ENCODE results near the gene DGUOK.

DGUOK gene

DNA sequence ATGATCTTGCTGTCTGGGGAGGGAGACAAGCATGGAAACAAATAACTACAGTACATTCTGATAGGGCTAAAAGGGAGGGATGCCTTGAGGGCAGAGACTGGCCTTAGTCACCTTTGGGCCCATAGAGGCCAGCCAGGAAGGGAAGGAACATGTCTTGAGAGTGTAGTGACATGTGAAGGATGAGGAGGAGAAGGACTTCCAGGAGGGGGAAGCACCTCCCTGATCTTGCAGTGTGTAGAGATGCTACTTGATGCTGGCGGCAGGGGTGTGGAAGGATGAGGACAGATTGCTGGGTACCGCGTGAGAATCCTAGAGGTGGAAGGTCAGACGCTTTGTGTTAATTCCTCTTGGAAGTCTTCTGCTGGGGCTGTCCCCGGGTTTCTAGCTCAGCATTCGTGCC is 71.1 kb downstream of the DGUOK start:
- peak in 1 of 51 donors; percentile 48 for DNase-seq

DNA sequence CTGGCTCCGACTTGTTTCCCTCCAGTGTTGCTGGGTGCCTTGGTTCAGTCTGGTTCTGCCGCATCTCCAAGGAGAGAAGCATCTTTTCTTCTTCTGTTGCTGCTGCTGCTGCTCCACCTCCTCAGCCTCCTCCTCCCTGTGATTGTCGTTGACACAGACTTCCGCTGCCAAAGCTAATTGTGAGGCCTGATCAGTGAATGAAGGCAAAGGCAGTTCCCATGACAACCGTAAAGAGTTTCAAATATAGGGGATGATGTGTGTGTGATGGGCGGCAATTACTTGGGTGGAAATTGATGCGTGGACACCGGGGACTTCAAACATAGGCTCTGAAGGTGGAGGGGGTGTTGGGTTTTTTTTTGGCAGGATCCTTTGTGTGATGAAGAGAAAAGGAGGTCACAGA is 71.8 kb downstream of the DGUOK start:
- peak in 10 of 51 donors; percentile 22 to 75 (median 50) for DNase-seq

DNA sequence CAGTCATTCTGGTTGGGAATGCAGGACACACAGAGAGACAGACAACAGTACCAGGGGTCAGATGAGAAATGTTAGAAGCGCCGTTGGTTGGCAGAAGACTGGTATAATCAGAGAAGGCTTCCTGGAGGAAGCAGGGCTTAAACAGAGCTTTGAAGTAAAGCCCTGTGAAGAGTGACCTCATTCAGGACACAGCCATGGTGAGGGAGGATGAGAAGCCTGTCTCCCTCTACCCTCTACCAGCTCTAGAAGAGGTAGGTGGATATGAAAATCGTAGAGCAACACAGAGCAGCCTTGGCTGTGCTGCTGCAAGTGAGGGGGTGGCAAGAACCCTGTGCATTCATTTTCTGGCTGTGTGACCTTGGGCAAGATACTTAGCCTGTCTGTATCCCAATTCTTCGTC is 72.3 kb downstream of the DGUOK start:
- no peak for DNase-seq

DNA sequence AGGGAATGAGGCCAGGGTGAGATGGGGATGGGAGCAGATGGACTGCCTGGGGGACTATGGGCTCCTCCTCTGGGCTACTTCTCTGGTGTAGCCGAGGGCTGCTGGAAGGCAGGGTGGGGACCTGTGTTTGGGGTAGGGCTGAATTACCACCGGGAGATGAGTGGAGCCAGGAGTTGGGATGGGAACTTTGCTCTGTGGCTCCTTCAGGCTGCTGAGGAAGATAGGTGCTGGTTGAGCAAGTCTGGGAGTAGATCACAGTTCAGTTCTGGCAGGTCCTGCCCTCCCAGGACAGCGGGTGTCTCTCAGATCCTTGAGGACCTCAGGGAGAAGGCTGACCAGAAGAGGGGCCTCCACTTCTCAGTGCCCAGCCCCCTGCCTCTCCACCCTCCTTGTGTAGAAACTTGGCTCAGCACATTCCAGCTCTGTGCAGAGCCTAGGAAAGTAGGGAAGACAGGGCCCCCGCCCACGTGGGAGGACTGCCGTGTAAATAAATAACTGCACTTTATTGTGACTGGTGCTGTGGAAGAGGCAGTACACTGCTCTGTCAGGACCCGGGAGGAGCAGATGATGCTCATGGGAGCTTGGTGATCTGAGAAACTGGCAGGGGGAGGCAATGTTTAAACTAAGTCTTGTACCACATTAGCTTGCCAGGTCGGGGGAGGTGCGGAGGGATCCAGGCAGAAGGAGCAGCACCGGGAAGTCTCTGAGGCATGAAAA is 73.4 kb downstream of the DGUOK start:
- DNase-seq = peak in 2 of 51 donors; percentile 42 to 77

DNA sequence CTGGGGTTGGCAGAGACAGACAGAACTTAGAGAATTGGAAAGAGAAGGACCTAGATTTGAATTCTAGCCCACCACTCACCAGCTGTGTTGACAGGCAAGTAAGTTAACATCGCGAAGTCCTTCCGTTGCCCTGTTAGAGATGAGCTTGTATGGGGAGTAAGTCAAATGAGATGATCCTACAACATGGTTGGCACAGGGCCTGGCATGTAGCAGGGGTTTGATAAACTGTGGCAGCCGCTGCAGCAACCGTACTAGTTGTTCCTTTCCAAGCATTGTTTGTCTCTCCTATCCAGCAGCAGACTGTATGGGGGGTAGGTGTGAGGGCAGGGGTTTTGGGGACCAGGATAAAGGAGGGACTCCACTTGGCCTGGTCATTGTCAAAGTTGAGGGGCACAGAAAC is 74.0 kb downstream of the DGUOK start:
- no peak for DNase-seq

DNA sequence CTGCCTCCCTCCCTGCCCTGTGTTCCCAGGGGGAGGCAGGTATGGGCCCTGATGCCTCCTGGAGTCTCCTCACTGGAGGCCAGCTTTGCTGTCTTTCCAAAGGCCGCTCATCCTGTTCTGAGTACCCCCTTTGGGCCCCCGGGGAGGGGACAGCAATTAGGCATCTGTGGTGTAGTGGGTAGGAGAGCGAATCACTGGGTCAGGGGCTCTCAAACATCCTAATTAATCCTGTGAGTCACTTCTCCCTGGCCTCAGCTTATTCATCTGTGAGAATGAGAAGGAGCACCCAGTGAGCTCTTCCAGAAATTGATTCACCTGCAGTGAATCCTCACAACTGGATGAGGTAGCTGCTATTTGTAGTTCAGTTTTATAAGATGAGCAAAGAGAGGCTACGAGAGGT is 74.4 kb downstream of the DGUOK start:
- DNase-seq = peak in 1 of 51 donors; percentile 25

DNA sequence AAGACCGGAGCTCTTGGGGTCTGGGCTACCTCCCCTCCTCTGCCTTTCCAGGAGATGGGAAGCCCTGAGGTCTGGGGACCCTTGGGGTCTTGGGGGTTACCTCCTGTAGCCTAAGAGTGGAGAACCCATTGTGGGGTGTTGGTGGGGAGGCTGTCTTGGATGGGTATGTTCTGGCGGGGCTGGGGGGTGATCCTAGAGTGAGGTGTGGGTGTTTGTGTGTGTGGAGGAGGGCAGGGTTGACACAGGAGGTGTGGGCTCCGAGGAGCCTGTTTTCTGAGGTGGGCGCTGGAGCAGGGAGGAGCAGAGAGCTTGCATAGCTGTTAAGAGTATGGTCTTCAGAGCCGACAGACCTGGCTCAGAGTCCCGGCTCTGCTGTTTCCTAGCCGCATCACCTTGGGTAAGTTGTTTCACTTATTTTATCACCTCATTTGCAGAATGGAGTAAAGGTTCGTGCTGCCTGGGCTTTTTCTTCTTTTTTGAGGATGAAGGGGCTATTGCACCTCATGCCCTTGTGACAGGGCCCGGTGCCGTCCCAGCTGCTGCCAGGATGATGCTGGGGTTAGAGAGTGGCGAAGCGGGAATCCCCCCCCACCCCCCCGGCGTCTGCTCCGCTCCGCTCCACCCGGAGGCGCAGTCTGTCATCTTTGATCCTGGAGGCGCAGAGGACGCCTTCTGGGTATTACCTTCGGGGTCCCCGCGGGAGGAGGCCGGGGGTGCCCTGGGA is 75.3 kb downstream of the DGUOK start:
- no peak for DNase-seq

DNA sequence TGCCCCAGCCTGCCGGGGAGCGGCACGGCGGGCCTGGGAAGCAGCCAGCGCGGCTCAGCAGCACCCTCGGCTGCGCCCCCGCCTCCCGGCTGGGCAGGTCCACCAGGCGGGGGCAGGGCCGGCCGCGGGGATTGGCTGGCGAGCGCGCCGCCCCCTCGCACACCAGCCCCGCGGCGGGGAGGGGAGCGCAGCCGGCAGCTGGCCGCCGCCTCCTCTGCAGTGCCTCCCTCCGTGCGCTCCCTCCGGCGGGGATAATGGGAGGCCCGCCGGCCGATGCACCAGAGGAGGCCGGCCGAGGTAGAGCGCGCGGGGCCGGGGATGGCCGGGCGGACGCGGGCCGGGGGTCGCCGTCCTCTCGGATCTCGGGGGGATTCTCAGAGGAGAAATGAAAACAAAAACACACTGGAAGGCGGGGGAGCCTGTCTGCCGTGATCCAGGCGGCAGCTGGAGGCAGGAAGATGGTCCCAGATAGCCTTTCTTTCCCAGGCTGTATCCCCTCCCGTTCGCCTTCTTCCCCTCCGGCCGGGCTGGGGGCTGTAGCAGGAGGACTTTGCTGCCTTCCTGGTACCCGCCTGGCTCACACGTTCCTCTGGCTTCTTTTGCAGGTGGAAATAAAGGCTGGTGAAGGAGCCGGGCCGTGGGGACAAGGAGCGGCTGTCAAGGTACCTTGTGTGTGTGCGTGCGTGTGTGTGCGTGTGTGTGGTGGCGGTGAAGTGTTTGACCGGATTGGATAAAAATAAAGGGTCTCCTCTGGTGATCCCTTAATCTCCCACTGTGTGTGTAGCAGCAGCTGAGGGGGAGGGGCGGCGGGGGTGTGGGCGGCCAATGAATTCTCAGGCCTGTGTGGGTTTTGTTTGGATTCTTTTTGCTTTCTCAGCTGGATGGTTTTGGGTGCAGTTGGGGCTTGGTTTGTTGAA is 76.1 kb downstream of the DGUOK start:
- DNase-seq = peak in 48 of 51 donors; percentile 42 to 96 (median 82)

DNA sequence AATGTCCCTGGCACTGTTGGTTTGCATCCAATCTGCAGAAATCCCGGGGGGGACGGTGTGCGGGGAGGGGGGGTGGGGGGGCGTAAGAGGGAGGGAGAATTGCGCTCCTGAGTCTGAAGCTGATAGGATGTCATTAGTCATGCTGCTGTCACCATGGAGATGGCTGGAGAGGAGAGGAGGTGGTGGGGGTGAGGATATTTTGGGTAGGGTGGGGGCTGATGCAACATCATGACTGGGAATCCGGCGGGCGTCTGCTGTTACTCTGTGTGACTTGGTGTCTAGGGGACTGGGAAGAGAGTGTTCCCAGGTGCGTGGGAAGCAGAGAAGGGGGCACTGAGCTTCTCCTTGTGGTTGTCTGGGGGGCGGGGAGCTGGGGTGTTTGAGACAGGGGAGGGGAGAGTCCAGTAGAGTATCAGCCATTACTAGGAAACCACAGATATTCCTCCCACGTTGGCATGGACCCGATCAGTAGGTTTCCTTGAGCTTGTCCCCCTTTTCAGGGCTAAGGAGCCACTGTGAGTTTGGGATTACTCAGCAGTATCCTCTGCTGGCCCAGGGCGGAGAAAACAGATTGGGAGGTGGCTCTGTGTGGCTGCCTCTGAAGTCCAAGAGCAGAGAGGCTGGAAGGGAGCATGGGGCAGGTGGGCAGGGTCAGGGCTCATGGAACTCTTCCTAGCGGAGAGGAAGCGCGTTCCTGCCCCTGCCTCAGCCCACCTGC is 77.0 kb downstream of the DGUOK start:
- peak in 13 of 51 donors; percentile 37 to 80 (median 50) for DNase-seq

DNA sequence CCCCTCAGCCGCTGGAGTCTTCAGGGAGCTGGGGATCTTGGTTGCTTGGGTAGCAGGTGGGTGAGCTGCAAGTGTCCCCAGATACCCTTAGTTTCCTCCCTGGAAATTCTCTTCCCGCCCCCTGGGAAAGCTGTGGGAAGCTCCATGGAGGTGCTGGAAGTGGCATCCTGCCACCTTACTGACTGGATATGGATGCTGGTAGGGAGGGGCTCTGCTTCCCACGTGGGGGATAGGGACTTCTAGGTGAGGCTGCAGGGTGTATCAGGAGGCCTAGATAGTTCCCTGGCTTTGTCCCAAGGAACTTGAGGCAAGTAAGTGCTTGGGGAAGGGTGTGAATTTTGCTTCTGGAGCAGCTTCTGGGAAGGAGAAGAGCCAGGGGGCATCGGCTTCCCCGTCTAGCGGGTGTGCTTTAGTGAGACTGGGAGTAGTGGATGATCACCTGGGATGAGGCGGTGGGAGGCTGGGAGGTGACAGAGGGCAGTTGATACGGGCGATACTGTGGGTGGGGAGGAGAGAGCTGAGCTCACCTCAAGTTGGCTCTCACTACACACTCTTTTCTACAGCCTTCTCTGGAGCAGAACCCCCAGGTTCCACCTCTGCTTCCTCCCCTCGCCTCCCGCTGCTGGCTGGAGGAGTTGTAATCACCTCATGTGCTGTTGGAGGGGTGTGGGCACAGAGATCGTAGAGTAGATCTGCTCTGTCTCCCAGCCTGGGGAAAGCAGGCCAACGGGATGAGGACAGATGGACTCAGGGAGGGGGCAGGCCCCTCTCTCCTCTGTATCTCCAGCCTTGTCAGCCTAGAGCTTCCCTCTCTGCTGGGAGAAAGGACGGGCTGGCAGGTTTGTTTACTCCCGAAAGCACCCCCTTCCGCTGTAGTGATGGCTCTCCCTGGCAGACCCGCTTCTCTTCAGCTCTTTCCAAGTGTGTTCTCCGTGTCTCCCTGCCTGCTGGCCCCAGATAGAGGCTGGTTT is 77.8 kb downstream of the DGUOK start:
- DNase-seq = peak in 5 of 51 donors; percentile 18 to 41 (median 31)

DNA sequence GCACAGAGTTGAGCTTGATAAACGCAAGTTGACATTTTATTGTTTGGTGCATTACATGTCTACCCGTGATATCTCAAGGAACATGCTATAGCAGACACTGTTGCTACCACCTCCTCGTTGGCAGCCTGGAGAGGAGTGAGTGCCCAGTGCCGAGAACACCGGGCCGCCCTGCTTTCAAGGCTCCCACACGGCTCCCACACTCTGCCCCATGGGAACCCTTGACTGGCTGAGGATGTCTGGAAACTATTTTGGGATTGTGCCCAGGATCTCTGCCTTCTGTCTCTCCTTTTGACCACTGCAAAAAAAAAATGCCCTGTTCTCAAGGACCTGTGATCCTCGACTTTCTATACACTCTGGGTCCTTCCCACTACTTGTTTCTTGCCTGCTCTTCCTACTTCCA is 79.1 kb downstream of the DGUOK start:
- peak in 1 of 51 donors; percentile 43 for DNase-seq

DNA sequence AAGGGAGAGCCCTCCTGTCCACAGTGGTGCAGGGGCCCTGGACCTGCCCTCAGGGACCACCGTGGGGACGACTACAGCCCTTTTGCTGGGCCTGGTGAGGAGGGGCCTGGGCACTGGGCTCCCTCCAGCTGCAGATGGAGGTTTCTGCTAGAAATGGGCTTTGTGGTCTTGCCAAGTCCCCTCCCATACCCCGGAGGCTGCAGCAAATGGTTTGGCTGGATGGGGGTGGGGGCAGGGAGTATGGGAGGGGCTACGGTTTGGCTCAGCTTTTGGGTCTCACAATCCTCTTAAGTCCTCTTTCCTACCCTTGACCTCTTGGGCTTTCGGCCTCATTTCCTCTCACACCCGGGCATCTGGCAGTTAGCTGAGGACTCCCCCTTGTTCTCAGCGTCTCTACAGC is 79.8 kb downstream of the DGUOK start:
- peak in 17 of 51 donors; percentile 25 to 56 (median 43) for DNase-seq

DNA sequence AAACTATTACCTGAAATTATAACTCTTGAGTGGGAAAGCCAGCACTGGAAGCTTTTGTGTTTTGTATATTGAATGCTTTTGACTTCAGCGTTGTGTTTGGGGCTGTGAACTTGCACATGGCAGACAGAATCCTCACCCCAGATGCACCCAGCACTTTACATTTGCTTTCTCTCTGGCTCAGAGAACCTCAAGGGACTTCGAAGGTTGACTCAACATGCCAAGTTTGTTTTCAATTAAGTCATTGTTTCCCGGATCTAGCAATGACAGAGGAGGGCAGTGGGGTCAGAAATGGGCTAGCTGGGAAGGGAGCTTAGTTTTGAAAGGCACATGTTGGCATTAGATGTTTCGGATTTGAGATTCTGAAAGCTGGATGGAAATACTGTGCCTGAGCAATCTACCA is 80.4 kb downstream of the DGUOK start:
- no peak for DNase-seq

DNA sequence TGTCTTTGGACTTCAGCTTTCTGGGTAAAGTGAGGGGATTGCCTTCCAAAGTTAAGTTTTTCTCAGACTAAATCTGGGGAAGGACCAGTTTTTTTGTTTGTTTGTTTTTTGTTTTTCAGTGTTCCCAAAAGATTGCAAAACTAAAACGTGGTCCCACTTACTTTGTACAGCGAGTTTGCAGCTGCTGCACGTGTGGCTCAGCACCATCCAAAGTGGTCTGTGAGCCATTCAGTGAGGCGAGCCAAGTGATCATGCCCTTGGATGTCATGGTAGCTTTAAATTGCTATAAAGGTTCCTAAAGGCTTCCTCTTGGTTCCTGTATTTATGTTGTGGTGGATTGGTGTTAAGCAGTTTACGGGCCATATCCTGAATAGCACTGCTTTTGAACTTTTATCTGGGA is 81.0 kb downstream of the DGUOK start:
- DNase-seq = no peak

All from hypothalamus (tissue), 51 donors.